Heart left ventricle (tissue), 16 donors: Measurements from ENCODE around the gene HSPA12A. TPM values are rescaled to one million over a fixed set of nuclear protein-coding genes. Genes with fewer than 3 reads are reported as not detected.

Source experiments
- ATAC-seq, 4 donors: fragments of 200-7000 bp; cut with Tn5 transposase; one replicate each; pipeline ENCODE4 v1.9.1; 2020 to 2022; ENCODE audit warnings: moderate library complexity in 4 of 4, mild to moderate bottlenecking in 3 of 4, moderate number of reproducible peaks in 1 of 4
- DNase-seq, 5 donors: peaks; one replicate each; pipeline ENCODE4 v3.0.0-alpha.2; 2020
- H3K27ac ChIP-seq, 12 donors: fragments of 200-600 bp; sonication (generic) in 4 of 12; one replicate each; pipeline versions ENCODE4 v1.5.0 to v1.8.0; 2016 to 2022; ENCODE audit warnings: mild to moderate bottlenecking in 2 of 12
- H3K27me3 ChIP-seq, 9 donors: fragments of 200-600 bp; sonication (generic) in 2 of 9; one replicate each; pipeline versions ENCODE4 v1.5.1 to v1.8.0; 2016 to 2022; ENCODE audit warnings: mild to moderate bottlenecking in 3 of 9
- H3K36me3 ChIP-seq, 9 donors: fragments of 200-600 bp; sonication (generic) in 2 of 9; one replicate each; pipeline versions ENCODE4 v1.5.0 to v1.8.0; 2018 to 2022; ENCODE audit warnings: mild to moderate bottlenecking in 2 of 9
- H3K4me1 ChIP-seq, 12 donors: fragments of 200-600 bp; sonication (generic) in 4 of 12; one replicate each; pipeline versions ENCODE4 v1.5.0 to v1.8.0; 2016 to 2022; ENCODE audit warnings: mild to moderate bottlenecking in 3 of 12
- H3K4me3 ChIP-seq, 12 donors: fragments of 200-600 bp; sonication (generic) in 4 of 12; one replicate each; pipeline versions ENCODE4 v1.5.0 to v1.8.0; 2017 to 2022; ENCODE audit warnings: mild to moderate bottlenecking in 9 of 12, moderate library complexity in 4 of 12
- H3K9me3 ChIP-seq, 12 donors: fragments of 200-600 bp; sonication (generic) in 4 of 12; one replicate each; pipeline versions ENCODE4 v1.5.0 to v1.8.0; 2016 to 2022; ENCODE audit warnings: mild to moderate bottlenecking in 1 of 12
- CTCF ChIP-seq, 12 donors: fragments of 200-600 bp; sonication (generic) in 4 of 12; IDR thresholded peaks; one replicate each; pipeline versions ENCODE4 v1.5.0 to v1.8.0; 2018 to 2022; ENCODE audit warnings: antibody characterized with exemption in 12 of 12, mild to moderate bottlenecking in 5 of 12
- POLR2A ChIP-seq, 2 donors: fragments of 450-650 bp; IDR thresholded peaks; one replicate each; pipeline ENCODE4 v1.6.1; 2017; ENCODE audit warnings: antibody characterized with exemption in 2 of 2, mild to moderate bottlenecking in 2 of 2, moderate library complexity in 2 of 2
- WGBS, 4 donors: extraction: QIAGEN DNeasy Blood & Tissue Kit in 2 of 4; methylation state at CpG; one replicate each; pipeline versions ENCODE4 v1.1.5 to v1.1.7; 2013 to 2018; 5-methylcytosine and 5-hydroxymethylcytosine counted together
- intact Hi-C, 10 donors: fragments of 100-400 bp; cut with DNase I; formaldehyde crosslinking; loops; one replicate each; pipeline versions ENCODE4 v1.11.1 to v1.14.2; 2022
- polyA plus RNA-seq, 2 donors: library from polyadenylated mRNA; stranded (reverse); fragments of 200-250 nt; gene quantifications; one replicate each; pipeline ENCODE4 v1.2.3, GENCODE V29; 2013
- total RNA-seq, 9 donors: library from RNA; depleted of rRNA in 2 of 9; stranded (reverse); fragments of >200 nt in 2 of 9; fragmentation: NEBNext Ultra II Directional in 3 of 9; extraction: Animal tissue kit (Norgen Biotek cat#: 25700) in 3 of 9; gene quantifications; one replicate each; pipeline versions ENCODE4 v1.1.0 to v1.2.4, GENCODE V29; 2016 to 2023
- donor health status: ischemic (EF 13 %, LVEDD 7.1; RV severe dilation, severe dysfunction).
- donor health status: healthy with polysubstance abuse.
- donor health status: DM: no; HTN: yes; CAD: no.
- donor health status: DM: no; HTN: no; CAD: no.
- donor health status: ischemic (EF 25% LVEDD 6.9; RV normal size, moderate dysfunction).
- donor health status: ischemic (EF 25% LVEDD 5.7; RV mildly dilated, moderate dysfunction).
- donor health status: healthy.
- donor health status: DM: yes; HTN: yes; CAD: no.
- donor health status: ischemic (EF 35%, LVEDD 5.7; RV mildly dilated, moderate dysfunction).
- donor health status: nonischemic (EF 11% LVEDD 7.7; RV severe dilation, severe dysfunction).
- donor health status: DM: yes; HTN: yes; CAD: no.
- donor health status: PGD.
- donor health status: ischemic (EF 29% LVEDD 5.4; RV normal size, mild dysfunction).
- donor health status: nonischemic (EF 23%, LVEDD 6.1; RV moderate dilation, normal function).

HSPA12A gene
- total and polyA plus RNA-seq, 11 donors: 4.7 to 17.0 (median 13.5) TPM

- Histone ChIP-seq H3K4me3 (no peak overlapping the region), H3K27me3 (no peaks in the 10 kb centered on the region), H3K27ac (no peak overlapping the region), H3K36me3 (peaks cover 0 to 20% (median 0%) of the 10 kb centered on the region in 9 donors), H3K9me3 (no peaks in the 10 kb centered on the region), H3K4me1 (peaks cover 0 to 35% (median 20%) of the 10 kb centered on the region in 12 donors)
- no peak for DNase-seq
- ATAC-seq: no peak
- 83 to 90% (median 84%) methylated on average over 3 of the region's 3 CpGs for WGBS, 4 donors
- TF ChIP-seq POLR2A (IDR thresholded peaks at IDR 0.05) (no peak), CTCF (IDR thresholded peaks at IDR 0.05) (no peak)
- intact Hi-C loops: loop anchor here in 4 of 10 donors (5.0 kb wide), 2 partner anchors 42 to 47 kb away; partner anchors contain the start of gene HSPA12A (in 3 of the 4)
These were observed 47.5 kb downstream of the HSPA12A start for GRCh38 chr10:116694927-116695268.

- ATAC-seq: no peak
- TF ChIP-seq POLR2A (IDR thresholded peaks at IDR 0.05) (no peak), CTCF (IDR thresholded peaks at IDR 0.05) (no peak)
- Histone ChIP-seq H3K4me3 (no peak overlapping the region), H3K27ac (no peak overlapping the region), H3K27me3 (no peaks in the 10 kb centered on the region), H3K36me3 (peaks cover 0 to 20% (median 0%) of the 10 kb centered on the region in 9 donors), H3K9me3 (no peaks in the 10 kb centered on the region), H3K4me1 (peaks cover 0 to 37% (median 24%) of the 10 kb centered on the region in 12 donors)
- no peak for DNase-seq
- WGBS, 4 donors: 64 to 77% (median 68%) methylated on average over 14 of the region's 14 CpGs
- intact Hi-C loops: loop anchor here in 4 of 10 donors (5.0 kb wide), 2 partner anchors 43 to 48 kb away; partner anchors contain the start of gene HSPA12A (in 3 of the 4)
These were observed 48.0 kb downstream of the HSPA12A start for GRCh38 chr10:116694243-116694926.

- Histone ChIP-seq H3K27ac (peak overlapping the region in 7 of 12 donors; percentile 32 to 73 (median 54)), H3K27me3 (no peaks in the 10 kb centered on the region), H3K9me3 (no peaks in the 10 kb centered on the region), H3K36me3 (peaks cover 0 to 5% (median 0%) of the 10 kb centered on the region in 9 donors), H3K4me3 (no peak overlapping the region), H3K4me1 (peaks cover 0 to 53% (median 41%) of the 10 kb centered on the region in 12 donors)
- TF ChIP-seq CTCF (IDR thresholded peaks at IDR 0.05) (no peak), POLR2A (IDR thresholded peaks at IDR 0.05) (no peak)
- ATAC-seq: no peak
- DNase-seq: no peak
- intact Hi-C loops: loop anchor here in 4 of 10 donors (5.0 kb wide), 2 partner anchors 45 to 50 kb away; partner anchors contain the start of gene HSPA12A (in 3 of the 4)
- 82 to 92% (median 89%) methylated on average over 6 to 8 of the region's 8 CpGs for WGBS, 4 donors
These were observed 50.1 kb downstream of the HSPA12A start for GRCh38 chr10:116692225-116692624.

- no peak for ATAC-seq
- no peaks in the 10 kb centered on the region for H3K27me3 ChIP-seq
- no peak for DNase-seq
- H3K4me3 ChIP-seq: no peak overlapping the region
- intact Hi-C loops: loop anchor here in 5 of 10 donors (2.0 to 5.0 kb wide), 3 partner anchors 46 to 51 kb away; partner anchors contain the start of gene HSPA12A (in 4 of the 5)
- H3K36me3 ChIP-seq: peaks cover 0 to 5% (median 0%) of the 10 kb centered on the region in 9 donors
- WGBS, 4 donors: 55 to 70% (median 66%) methylated on average over 3 to 6 of the region's 6 CpGs
- peaks cover 0 to 55% (median 42%) of the 10 kb centered on the region in 12 donors for H3K4me1 ChIP-seq
- H3K27ac ChIP-seq: peak overlapping the region in 9 of 12 donors; percentile 32 to 73 (median 51)
- H3K9me3 ChIP-seq: no peaks in the 10 kb centered on the region
- TF ChIP-seq POLR2A (IDR thresholded peaks at IDR 0.05) (no peak), CTCF (IDR thresholded peaks at IDR 0.05) (no peak)
These were observed 50.7 kb downstream of the HSPA12A start for GRCh38 chr10:116691635-116692034.
